NCI-H2196 treated with DMSO at 0.1 percent for 48 hours (cell line): ENCODE data around the gene CD6.
"Not testable (repeated sequence)": the region's sequence is repeated elsewhere in the genome, so short reads cannot be mapped to it uniquely, and the experiment has no call there.

ENCODE experiments used
- DNase-seq: peaks from one replicate; lab custom pipeline; 2025; ENCODE audit not compliant: unreplicated experiment; lab: John Stamatoyannopoulos, UW

CD6 gene

GRCh38 chr11:60952742-60953170 is 18.7 kb upstream of the CD6 start:
- no peak for DNase-seq

GRCh38 chr11:60953781-60954180 is 17.7 kb upstream of the CD6 start:
- no peak for DNase-seq

- no peak for DNase-seq
These were observed 17.1 kb upstream of the CD6 start for GRCh38 chr11:60954421-60954820.

DNA sequence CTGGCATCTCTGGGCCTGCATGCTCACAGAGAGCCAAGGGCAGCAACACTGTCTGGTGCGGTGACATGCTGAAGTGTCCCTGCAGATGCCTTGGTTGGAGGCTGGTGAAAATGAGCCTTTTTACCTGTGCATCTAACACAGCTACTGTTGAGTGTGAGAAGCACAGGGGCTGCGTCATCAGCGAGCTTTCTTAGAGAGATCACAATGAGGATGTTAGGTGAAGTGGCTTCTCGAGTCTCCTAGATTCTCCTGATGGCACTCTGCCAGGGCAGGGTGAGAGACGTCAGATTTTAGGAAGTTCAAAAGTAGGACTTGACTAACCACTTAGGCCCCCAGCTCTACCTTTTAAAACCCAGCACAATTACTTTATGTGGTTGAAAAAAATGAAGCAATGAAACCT is 15.9 kb upstream of the CD6 start:
- no peak for DNase-seq

GRCh38 chr11:60957188-60957587 is 14.3 kb upstream of the CD6 start:
- DNase-seq, result no peak

DNA sequence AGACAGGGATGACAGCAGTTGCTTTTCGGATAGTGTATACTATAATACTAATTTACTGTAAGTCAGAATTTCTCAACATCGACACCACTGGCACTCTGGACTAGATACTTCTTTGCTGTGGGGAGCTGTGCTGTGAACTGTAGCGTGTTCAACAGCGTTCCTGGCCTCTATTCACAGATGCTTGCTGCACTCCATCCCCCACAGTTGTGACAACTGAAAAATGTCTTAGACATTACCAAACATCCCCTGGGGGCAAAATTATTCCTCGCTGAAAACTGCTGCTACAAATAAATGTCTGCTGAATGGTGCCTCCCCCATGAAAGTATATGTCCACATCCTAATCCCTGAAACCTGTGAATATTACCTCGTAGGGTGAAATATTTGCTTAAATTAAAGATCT is 12.0 kb upstream of the CD6 start:
- DNase-seq, result no peak

DNA sequence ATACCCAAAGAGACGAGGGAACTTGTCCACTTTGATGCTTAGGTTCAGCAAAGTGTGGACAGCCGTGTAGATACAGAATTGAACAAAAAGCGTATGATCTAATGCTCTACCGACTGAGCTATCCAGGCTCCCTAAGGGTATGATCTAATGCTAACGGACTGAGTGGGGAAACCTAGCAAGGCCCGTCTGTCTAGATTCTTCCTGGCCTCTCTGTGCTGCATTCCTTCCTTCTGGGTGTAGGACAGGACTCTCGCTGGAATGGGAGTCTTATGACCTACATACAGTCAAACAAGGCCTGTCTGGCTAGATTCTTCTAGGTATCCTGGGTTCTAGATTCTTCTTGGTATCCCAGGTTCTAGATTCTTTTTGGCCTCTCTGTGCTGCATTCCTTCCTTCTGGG is 11.1 kb upstream of the CD6 start:
- no peak for DNase-seq

- no peak for DNase-seq
These were observed 6.7 kb upstream of the CD6 start for GRCh38 chr11:60964801-60965200.

DNA sequence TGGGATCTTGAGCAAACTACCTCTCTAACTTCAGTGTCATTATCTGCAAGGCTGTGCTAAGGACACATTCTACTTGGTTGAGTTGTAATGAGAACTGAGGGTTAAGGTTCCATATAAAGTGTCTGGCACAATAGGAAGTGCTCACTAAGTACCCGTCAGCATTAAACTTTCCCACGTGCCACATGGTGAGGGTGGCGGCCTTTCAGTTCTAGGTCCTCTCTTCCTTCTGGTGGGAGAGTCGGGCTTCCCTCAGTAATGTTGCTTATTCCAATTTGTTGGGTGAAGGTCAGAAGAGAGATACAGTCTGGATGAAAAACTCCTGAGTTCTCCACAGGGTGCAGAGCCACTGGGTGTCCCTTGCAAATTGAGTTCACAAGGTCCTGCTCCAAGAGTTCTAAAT is 4.6 kb upstream of the CD6 start:
- DNase-seq, result no peak

DNA sequence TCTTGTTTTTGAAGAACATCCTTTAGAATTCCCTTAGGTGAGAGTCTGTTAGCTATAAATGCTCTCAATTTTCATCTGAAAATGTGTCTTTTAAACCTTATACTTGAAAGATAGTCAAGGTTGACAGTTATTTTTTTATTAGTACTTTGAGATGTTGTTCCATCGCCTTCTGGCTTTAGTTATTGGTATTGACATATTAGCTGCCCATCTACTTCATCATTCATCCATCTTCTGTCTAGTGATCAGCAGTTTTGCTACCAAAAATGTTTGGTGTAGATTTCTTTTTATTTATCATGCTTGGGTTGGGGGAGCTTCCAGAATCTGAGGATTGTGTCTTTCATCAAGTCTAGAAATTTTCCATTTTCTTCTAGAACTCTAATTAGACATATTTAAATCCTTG is 3.3 kb upstream of the CD6 start:
- DNase-seq, result no peak

GRCh38 chr11:60970369-60970774 is 1.1 kb upstream of the CD6 start:
- no peak for DNase-seq

- DNase-seq, result no peak
These were observed 590 bp upstream of the CD6 start for GRCh38 chr11:60970890-60971289.

- no peak for DNase-seq
These were observed 926 bp downstream of the CD6 start for GRCh38 chr11:60972182-60973030.

DNA sequence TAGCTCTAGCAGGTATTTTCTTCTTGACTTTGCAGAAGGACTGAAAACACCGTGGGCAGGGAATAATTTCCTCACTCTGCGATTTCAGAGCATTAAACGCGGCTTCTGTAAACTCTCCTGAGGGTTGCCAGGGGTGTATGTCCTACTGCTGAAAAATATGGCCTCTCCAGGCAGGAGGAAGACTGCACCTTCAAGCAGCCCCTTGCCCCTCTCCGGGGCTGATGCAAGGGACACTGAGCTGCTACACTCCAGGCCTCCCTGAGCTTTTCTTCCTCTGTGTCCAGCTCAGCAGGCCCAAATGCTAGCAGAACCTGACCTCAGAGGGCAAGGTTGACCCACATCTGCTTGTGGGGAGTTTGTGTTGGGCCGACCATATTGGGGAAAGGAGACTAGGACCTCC is 2.2 kb downstream of the CD6 start:
- DNase-seq, result no peak

GRCh38 chr11:60974316-60974715 is 2.8 kb downstream of the CD6 start:
- DNase-seq, result not testable (repeated sequence)

GRCh38 chr11:60974726-60975125 is 3.2 kb downstream of the CD6 start:
- DNase-seq, result no peak

GRCh38 chr11:60977224-60977623 is 5.7 kb downstream of the CD6 start:
- DNase-seq, result no peak

DNA sequence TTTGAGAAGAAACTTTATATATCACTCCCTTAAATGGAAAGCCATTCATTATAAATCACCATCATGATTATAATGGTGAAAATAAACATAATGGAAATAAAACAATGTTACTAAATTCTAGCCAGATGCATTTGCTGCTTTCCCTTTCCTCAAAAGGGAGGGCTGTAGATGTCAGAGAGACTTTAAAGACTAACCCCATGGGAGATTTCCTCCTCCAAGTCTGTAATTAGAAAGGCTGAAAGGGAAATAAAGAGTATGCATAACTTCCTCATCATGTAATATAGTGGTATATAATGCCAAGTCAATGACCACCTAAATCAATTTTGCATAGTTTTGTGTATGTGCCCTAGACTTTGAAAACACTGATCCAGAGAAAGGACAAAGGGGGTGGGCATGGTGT is 6.4 kb downstream of the CD6 start:
- no peak for DNase-seq

- DNase-seq, result no peak
These were observed 7.3 kb downstream of the CD6 start for GRCh38 chr11:60978546-60979380.

DNA sequence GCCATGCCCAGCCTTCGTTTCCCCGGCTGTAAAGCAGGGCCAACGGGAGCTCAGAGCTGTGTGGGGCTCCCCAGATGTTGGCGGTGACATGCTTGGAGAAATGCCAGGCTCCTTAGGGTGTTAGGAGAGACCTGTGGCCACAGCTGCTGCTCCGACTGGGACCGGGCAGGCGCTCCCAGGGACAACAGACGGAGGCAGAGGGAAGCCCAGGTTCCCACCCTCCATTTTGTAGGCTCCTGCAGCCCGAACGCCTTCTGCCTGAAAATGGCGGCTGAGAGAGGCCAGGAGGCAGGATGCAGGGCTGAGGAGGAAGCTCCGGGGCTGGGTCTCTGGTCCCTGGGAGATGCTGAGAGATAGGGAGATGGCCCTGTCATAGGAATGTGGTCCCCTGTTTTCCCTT is 10.0 kb downstream of the CD6 start:
- no peak for DNase-seq

DNA sequence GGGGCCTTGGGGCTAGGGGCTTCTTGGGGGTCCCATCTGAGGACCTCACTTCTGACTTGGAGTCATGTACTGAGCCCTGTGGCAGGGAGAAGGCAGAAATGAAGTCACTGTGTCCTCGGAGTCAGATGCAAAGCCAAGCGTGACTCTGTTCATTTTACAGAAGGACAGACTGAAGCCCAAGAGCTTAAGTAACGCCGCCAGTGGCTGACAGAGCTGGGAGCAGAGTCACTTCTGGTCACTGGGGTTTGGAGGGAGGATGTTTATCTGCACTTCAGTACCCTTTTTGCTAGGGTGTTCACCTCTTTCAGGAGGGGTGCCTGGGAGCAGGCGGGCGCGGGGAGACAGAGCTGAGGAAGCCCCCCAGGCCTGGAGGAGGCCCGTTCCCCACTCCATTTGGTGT is 10.7 kb downstream of the CD6 start:
- no peak for DNase-seq

- no peak for DNase-seq
These were observed 12.7 kb downstream of the CD6 start for GRCh38 chr11:60984149-60984548.
